SK-N-SH treated with all-trans-retinoic acid at 6 μM for 48 hours (cell line): Measurements from ENCODE around the gene RAB40A.
"Not testable (repeated sequence)": the region's sequence is repeated elsewhere in the genome, so short reads cannot be mapped to it uniquely, and the experiment has no call there.

Experiments used
- ATAC-seq: fragments of 200-7000 bp; cut with Tn5 transposase; 3 replicates; pipeline ENCODE4 v1.9.1; 2020; ENCODE audit warnings: mild to moderate bottlenecking, moderate library complexity
- BACH2 ChIP-seq: fragments of 250-450 bp; sonication (Bioruptor Pico); IDR thresholded peaks from 2 replicates; pipeline ENCODE4 v1.9.0; 2021; ENCODE audit warnings: mild to moderate bottlenecking, borderline replicate concordance
- CSDC2 ChIP-seq: fragments of 250-450 bp; sonication (Bioruptor Pico); IDR thresholded peaks from 2 replicates; pipeline ENCODE4 v1.5.0; 2020; ENCODE audit warnings: mild to moderate bottlenecking, moderate library complexity
- ESRRG ChIP-seq: fragments of 250-450 bp; sonication (Bioruptor Pico); IDR thresholded peaks from 2 replicates; pipeline ENCODE4 v1.6.1; 2021; ENCODE audit warnings: mild to moderate bottlenecking
- OSR1 ChIP-seq: fragments of 250-450 bp; sonication (Bioruptor Pico); IDR thresholded peaks from 2 replicates; pipeline ENCODE4 v1.8.0; 2022; ENCODE audit warnings: moderate library complexity, mild to moderate bottlenecking, inconsistent platforms
- PPARA ChIP-seq: fragments of 250-450 bp; sonication (Bioruptor Pico); IDR thresholded peaks from 2 replicates; pipeline ENCODE4 v1.5.0; 2020; ENCODE audit warnings: mild to moderate bottlenecking, borderline replicate concordance
- RARB ChIP-seq: fragments of 250-450 bp; sonication (Bioruptor Pico); IDR thresholded peaks from 2 replicates; pipeline ENCODE4 v1.8.0; 2021; ENCODE audit warnings: mild to moderate bottlenecking, moderate library complexity
- SNAI2 ChIP-seq: fragments of 250-450 bp; sonication (Bioruptor Pico); IDR thresholded peaks from 2 replicates; pipeline ENCODE4 v1.5.0; 2020; ENCODE audit warnings: mild to moderate bottlenecking, moderate library complexity
- TCF4 ChIP-seq: fragments of 250-450 bp; sonication (Bioruptor Pico); IDR thresholded peaks from 2 replicates; pipeline ENCODE4 v1.8.0; 2021; ENCODE audit warnings: mild to moderate bottlenecking, moderate library complexity, borderline replicate concordance
- TOX ChIP-seq: fragments of 250-450 bp; sonication (Bioruptor Pico); IDR thresholded peaks from 2 replicates; pipeline ENCODE4 v1.8.0; 2021; ENCODE audit warnings: mild to moderate bottlenecking, moderate library complexity, borderline replicate concordance
- ZC3H10 ChIP-seq: fragments of 250-450 bp; sonication (Bioruptor Pico); IDR thresholded peaks from 2 replicates; pipeline ENCODE4 v1.5.1; 2021; ENCODE audit warnings: mild to moderate bottlenecking, moderate library complexity
- ZFP3 ChIP-seq: fragments of 250-450 bp; sonication (Bioruptor Pico); IDR thresholded peaks from 2 replicates; pipeline ENCODE4 v1.5.0; 2020; ENCODE audit warnings: mild to moderate bottlenecking, moderate library complexity
- ZFP30 ChIP-seq: fragments of 450-650 bp; formaldehyde crosslinking; IDR thresholded peaks from 2 replicates; pipeline ENCODE4 v1.5.0; 2022; ENCODE audit warnings: mild to moderate bottlenecking, moderate library complexity
- ZNF70 ChIP-seq: fragments of 450-650 bp; formaldehyde crosslinking; IDR thresholded peaks from 2 replicates; pipeline ENCODE4 v1.5.0; 2020; ENCODE audit warnings: mild to moderate bottlenecking, moderate library complexity
- ZNF8 ChIP-seq: fragments of 450-650 bp; formaldehyde crosslinking; IDR thresholded peaks from 2 replicates; pipeline ENCODE4 v1.5.0; 2020; ENCODE audit warnings: mild to moderate bottlenecking, moderate library complexity
- TF ChIP-seq, protein P1 (sequence below): fragments of 250-450 bp; sonication (Bioruptor Pico); IDR thresholded peaks from 2 replicates; pipeline ENCODE4 v1.5.0; 2020; ENCODE audit warnings: mild to moderate bottlenecking, moderate library complexity
- TF ChIP-seq, protein P2 (sequence below): fragments of 250-450 bp; sonication (Bioruptor Pico); IDR thresholded peaks from 2 replicates; pipeline ENCODE4 v1.5.1; 2020; ENCODE audit warnings: low read depth, mild to moderate bottlenecking, moderate library complexity
- TF ChIP-seq, protein P3 (sequence below): fragments of 250-450 bp; sonication (Bioruptor Pico); IDR thresholded peaks from 2 replicates; pipeline ENCODE4 v1.8.0; 2021; ENCODE audit warnings: low read depth, mild to moderate bottlenecking, moderate library complexity, borderline replicate concordance
- TF ChIP-seq, protein P4 (sequence below): fragments of 250-450 bp; sonication (Bioruptor Pico); IDR thresholded peaks from 2 replicates; pipeline ENCODE4 v1.8.0; 2020; ENCODE audit warnings: mild to moderate bottlenecking, moderate library complexity, borderline replicate concordance
- TF ChIP-seq, protein P5 (sequence below): fragments of 250-450 bp; sonication (Bioruptor Pico); IDR thresholded peaks from 2 replicates; pipeline ENCODE4 v1.5.1; 2021; ENCODE audit warnings: mild to moderate bottlenecking, moderate library complexity

Gene RAB40A

DNA sequence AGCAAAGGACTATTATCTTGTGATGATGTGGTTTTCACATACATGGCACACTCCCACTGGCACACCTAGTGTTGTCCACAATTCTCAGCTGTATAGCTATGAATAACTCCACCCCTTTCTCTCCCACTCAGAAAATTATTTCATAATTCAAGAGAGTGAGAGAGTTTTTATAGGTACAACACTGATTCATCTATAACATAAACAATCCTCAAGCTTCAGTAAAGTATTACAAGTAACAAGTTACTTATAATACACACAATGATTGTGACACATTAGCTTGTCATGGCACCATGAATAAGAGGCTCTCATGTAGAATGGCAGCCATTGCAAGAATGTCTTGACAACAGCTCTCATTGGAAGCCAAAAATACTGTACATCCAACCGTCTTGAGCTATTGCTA lies 43.9 kb downstream of the RAB40A start:
- ATAC-seq: no peak
- TF ChIP-seq, protein P1, sequence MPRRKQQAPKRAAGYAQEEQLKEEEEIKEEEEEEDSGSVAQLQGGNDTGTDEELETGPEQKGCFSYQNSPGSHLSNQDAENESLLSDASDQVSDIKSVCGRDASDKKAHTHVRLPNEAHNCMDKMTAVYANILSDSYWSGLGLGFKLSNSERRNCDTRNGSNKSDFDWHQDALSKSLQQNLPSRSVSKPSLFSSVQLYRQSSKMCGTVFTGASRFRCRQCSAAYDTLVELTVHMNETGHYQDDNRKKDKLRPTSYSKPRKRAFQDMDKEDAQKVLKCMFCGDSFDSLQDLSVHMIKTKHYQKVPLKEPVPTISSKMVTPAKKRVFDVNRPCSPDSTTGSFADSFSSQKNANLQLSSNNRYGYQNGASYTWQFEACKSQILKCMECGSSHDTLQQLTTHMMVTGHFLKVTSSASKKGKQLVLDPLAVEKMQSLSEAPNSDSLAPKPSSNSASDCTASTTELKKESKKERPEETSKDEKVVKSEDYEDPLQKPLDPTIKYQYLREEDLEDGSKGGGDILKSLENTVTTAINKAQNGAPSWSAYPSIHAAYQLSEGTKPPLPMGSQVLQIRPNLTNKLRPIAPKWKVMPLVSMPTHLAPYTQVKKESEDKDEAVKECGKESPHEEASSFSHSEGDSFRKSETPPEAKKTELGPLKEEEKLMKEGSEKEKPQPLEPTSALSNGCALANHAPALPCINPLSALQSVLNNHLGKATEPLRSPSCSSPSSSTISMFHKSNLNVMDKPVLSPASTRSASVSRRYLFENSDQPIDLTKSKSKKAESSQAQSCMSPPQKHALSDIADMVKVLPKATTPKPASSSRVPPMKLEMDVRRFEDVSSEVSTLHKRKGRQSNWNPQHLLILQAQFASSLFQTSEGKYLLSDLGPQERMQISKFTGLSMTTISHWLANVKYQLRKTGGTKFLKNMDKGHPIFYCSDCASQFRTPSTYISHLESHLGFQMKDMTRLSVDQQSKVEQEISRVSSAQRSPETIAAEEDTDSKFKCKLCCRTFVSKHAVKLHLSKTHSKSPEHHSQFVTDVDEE (CRISPR knock-in tag): no peak
- TF ChIP-seq, protein P2, sequence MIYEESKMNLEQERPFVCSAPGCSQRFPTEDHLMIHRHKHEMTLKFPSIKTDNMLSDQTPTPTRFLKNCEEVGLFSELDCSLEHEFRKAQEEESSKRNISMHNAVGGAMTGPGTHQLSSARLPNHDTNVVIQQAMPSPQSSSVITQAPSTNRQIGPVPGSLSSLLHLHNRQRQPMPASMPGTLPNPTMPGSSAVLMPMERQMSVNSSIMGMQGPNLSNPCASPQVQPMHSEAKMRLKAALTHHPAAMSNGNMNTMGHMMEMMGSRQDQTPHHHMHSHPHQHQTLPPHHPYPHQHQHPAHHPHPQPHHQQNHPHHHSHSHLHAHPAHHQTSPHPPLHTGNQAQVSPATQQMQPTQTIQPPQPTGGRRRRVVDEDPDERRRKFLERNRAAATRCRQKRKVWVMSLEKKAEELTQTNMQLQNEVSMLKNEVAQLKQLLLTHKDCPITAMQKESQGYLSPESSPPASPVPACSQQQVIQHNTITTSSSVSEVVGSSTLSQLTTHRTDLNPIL (CRISPR knock-in tag): no peak
- TF ChIP-seq PPARA: no peak
- no peak for TF ChIP-seq CSDC2 (CRISPR knock-in tag)
- TF ChIP-seq ZC3H10: no peak
- TF ChIP-seq, protein P3, sequence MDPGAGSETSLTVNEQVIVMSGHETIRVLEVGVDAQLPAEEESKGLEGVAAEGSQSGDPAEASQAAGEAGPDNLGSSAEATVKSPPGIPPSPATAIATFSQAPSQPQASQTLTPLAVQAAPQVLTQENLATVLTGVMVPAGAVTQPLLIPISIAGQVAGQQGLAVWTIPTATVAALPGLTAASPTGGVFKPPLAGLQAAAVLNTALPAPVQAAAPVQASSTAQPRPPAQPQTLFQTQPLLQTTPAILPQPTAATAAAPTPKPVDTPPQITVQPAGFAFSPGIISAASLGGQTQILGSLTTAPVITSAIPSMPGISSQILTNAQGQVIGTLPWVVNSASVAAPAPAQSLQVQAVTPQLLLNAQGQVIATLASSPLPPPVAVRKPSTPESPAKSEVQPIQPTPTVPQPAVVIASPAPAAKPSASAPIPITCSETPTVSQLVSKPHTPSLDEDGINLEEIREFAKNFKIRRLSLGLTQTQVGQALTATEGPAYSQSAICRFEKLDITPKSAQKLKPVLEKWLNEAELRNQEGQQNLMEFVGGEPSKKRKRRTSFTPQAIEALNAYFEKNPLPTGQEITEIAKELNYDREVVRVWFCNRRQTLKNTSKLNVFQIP (CRISPR knock-in tag): no peak
- no peak for TF ChIP-seq SNAI2 (CRISPR knock-in tag)
- no peak for TF ChIP-seq ZNF70
- TF ChIP-seq RARB: no peak
- TF ChIP-seq ZFP30 (CRISPR knock-in tag): no peak
- TF ChIP-seq TOX: no peak
- TF ChIP-seq ZFP3 (CRISPR knock-in tag): no peak
- TF ChIP-seq, protein P4, sequence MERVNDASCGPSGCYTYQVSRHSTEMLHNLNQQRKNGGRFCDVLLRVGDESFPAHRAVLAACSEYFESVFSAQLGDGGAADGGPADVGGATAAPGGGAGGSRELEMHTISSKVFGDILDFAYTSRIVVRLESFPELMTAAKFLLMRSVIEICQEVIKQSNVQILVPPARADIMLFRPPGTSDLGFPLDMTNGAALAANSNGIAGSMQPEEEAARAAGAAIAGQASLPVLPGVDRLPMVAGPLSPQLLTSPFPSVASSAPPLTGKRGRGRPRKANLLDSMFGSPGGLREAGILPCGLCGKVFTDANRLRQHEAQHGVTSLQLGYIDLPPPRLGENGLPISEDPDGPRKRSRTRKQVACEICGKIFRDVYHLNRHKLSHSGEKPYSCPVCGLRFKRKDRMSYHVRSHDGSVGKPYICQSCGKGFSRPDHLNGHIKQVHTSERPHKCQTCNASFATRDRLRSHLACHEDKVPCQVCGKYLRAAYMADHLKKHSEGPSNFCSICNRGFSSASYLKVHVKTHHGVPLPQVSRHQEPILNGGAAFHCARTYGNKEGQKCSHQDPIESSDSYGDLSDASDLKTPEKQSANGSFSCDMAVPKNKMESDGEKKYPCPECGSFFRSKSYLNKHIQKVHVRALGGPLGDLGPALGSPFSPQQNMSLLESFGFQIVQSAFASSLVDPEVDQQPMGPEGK (CRISPR knock-in tag): no peak
- TF ChIP-seq, protein P5, sequence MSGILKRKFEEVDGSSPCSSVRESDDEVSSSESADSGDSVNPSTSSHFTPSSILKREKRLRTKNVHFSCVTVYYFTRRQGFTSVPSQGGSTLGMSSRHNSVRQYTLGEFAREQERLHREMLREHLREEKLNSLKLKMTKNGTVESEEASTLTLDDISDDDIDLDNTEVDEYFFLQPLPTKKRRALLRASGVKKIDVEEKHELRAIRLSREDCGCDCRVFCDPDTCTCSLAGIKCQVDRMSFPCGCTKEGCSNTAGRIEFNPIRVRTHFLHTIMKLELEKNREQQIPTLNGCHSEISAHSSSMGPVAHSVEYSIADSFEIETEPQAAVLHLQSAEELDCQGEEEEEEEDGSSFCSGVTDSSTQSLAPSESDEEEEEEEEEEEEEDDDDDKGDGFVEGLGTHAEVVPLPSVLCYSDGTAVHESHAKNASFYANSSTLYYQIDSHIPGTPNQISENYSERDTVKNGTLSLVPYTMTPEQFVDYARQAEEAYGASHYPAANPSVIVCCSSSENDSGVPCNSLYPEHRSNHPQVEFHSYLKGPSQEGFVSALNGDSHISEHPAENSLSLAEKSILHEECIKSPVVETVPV (CRISPR knock-in tag): no peak
- no peak for TF ChIP-seq TCF4
- no peak for TF ChIP-seq ZNF8 (CRISPR knock-in tag)
- no peak for TF ChIP-seq BACH2 (CRISPR knock-in tag)

DNA sequence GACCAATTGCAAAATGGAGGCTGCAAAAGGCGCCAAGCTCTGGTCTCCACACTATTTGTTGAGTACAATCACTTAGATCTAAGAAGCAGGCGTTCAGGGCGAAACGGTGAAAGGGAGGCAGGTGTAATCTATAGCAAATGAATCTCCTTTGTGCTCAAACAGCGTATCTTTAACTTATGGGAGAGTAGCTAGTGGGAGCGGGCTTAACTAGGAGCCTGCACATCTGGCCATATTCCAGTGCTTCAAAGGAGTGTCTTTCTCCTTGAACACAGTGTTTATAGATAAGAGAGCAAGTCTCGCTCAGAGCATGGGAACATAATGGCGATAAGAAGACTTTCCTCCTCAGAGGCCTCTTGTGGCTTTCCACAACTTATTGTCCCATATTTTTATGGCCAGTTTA lies 49.3 kb downstream of the RAB40A start:
- ATAC-seq: not testable (repeated sequence)

DNA sequence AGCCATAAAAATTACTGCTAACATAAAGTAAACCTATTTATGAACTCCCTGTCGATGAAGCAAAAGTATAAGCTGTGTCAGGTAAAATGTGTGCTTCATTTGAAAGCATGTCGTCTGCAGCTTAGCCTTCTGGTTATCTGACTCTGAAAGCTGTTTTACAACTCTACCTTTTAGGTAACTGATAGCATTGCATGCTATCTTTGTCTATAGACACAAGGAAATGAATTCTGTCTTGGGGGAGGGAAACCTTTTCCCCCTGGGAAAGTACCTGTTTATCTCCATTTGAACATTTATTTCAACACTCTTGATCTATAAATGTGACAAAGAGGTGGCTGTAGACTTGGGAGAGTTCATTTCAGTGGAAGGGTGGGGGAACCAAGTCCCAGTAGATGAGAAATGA lies 51.4 kb downstream of the RAB40A start:
- ATAC-seq: no peak
- TF ChIP-seq TOX (no peak), ESRRG (CRISPR knock-in tag) (no peak), BACH2 (CRISPR knock-in tag) (no peak), OSR1 (CRISPR knock-in tag) (no peak), TCF4 (no peak), ZNF8 (CRISPR knock-in tag) (no peak), RARB (no peak)
- TF ChIP-seq, protein P3 (CRISPR knock-in tag): no peak
- TF ChIP-seq, protein P2 (CRISPR knock-in tag): no peak
- TF ChIP-seq, all 23 proteins: peak for 0
